Skeletal muscle cell (primary cell): Measurements from ENCODE around the gene MAP3K8.
"Not testable (repeated sequence)": the region's sequence is repeated elsewhere in the genome, so short reads cannot be mapped to it uniquely, and the experiment has no call there.

Experiments used
- DNase-seq: peaks from one replicate; pipeline ENCODE4 v3.0.0-alpha.2; 2010; ENCODE audit warnings: low read depth
- H3K4me3 ChIP-seq: 2 replicates; pipeline ENCODE4 v1.5.1; 2011; ENCODE audit warnings: low read depth, mild to moderate bottlenecking, control low read depth, low read length, moderate library complexity

MAP3K8 gene

DNA sequence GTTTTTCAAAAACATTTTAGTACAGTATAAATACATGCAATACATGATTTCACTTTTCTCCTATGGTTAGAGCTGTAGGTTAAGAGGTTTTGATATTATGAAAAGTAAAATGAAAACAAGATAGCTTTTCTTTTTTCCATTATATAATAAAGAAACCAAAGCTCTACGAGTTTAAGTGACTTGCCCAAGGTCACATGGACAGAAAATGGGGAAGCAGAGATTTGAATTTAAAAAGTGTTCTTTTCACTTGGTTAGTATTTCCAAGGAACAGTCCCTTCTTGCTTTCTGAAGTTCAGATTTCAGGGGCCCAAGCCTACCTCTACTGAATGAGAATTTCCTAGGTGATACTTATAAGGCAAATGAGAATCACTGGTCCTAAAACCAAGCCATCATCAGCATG, 13.2 kb upstream of the MAP3K8 start:
- no peak for DNase-seq
- no peak overlapping the region for H3K4me3 ChIP-seq

DNA sequence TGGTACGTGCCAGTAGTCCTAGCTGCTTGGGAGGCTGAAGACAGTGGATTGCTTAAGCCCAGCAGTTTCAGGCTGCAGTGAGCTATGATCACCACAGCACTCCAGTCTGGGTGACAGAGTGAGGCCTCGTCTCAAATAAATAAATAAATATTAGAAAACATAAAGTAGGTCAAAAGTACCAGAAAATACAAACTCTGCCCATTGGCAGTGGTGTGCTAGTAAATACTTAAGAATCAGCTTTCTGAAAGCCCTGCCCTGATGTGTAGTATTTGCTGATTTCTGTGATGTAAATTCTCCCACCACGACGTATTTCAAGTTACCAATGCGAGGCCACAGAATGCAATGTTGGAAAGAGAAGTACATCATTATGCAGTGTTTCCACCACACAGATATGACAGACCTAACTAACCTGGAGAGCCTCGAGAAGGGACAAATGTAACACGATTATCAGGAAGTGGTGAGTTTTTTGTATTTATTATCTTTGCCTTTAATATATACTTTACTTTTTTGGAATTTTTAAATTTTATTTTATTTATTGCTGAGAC, 11.8 kb upstream of the MAP3K8 start:
- no peak overlapping the region for H3K4me3 ChIP-seq
- DNase-seq = no peak

DNA sequence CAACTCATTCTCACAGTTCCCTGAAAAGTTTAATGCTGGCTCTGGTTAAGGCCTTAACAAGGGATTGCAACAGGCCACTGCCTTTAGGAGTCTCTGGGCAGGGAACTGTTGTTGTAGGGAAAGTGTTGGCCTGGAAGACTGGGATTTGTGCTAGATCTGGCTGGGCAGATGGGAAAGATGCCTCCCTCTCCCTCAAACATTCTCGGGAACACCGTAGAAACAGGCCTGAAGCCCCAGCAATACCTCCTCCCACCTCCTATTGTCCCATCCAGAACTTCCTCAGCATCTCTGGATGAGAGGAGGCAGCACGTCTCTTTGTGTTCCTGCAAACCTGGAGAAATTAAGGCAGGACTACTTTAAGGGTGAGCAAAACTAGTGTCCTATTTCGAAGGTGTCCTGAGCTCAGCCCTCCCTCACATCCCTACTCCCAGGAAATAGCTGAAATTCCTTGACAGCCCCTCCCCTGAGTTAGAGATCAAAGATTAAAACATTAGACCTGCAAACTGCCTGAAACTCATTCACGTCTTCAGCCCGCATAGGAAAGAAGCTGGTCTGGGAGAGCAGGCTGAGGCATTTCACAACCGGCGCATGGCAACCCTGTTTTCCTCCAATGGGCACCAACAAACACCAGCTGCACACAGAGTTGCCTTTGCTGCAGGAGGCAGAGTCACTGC, 10.9 kb upstream of the MAP3K8 start:
- DNase-seq = no peak
- H3K4me3 ChIP-seq = no peak overlapping the region

DNA sequence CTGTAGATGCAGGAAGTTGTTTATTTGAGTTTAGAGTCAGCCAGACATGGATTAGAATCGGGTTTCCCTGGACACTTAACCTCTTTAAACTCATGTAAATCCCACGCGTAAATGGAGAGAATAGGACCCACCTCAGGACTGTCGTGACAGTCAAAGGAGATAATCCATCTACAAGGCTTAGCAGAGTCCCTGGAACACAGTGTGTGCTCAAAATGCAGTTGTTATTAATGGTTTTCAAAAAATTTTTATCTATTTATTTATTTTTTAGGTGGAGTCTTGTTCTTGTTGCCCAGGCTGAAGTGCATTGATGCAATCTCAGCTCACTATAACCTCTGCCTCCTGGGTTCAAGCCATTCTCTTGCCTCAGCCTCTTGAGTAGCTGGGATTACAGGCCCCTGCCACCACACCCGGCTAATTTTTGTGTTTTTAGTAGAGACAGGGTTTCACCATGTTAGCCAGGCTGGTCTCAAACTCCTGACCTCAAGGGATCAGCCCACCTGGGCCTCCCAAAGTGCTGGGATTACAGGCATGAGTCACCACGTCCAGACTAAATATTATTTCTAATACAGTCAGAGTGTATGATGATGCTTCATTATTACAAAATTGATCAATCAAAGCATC, 10.2 kb upstream of the MAP3K8 start:
- not testable (repeated sequence) for DNase-seq, H3K4me3 ChIP-seq

DNA sequence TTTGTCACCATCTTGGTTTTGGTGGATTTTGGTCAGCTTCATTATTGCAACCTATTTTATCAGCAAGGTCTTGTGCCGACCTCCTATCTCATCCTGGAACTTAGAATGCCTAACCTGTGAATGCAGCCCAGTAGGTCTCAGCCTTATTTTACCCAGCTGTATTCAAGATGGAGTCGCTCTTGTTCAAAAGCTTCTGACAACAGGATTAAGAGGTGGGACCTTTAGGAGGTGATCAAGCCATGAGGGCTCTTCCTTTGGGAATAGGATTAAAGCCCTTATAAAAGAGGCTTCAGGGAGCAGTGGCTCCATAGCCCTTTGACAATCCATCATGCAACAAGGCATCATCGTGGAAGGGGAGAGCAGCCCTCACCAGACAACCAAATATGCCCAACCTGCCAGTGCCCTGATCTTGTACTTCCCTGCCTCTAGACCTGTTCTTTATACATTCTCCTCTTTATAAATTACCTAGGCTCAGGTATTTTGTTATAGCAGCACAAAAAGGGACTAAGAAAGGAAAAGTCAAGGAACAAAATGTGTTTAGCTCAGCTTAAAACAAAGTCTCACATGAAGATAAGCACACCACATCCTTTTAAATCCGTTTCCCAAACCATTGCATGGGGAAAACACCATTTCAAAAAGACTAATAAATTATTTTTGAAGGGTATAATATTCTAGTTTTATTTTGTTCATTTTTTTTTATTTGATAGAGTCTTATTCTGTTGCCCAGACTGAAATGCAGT, 8.5 kb upstream of the MAP3K8 start:
- H3K4me3 ChIP-seq = no peak overlapping the region

DNA sequence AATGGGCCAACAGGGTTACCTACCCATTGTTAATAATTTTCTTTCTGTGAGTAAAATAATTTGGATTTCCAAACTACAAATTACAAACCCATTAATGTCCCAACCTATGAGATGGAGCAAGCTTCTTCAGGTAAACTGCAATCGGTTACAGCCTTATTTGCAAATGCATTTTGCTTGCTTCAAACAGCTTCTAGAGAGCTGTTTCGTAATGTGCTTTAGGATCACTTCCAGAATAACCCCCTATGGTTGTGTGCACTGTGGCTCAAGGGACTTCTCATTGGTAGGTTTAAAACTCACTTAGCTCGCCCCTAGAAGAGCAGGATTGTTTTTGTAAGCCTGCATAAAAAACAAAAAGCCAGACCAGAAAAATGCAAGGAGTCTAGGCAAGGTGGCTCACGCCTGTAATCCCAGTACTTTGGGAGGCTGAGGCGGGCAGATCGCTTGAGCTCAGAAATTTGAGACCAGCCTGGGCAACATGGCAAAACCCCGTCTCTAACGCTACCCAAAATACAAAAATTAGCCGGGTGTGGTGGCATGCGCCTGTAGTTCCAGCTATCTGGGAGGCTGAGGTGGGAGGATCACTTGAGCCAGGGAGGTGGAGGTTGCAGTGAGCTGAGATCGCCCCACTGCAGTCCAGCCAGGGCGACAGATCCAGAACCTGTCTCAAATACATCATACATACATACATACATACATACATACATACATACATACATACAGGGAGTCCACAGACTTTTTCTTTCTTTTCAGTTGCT, 3.3 kb upstream of the MAP3K8 start:
- H3K4me3 ChIP-seq = no peak overlapping the region
- DNase-seq = no peak

More for the DNA sequence above, 8.5 kb upstream of the MAP3K8 start:
- no peak for DNase-seq

DNA sequence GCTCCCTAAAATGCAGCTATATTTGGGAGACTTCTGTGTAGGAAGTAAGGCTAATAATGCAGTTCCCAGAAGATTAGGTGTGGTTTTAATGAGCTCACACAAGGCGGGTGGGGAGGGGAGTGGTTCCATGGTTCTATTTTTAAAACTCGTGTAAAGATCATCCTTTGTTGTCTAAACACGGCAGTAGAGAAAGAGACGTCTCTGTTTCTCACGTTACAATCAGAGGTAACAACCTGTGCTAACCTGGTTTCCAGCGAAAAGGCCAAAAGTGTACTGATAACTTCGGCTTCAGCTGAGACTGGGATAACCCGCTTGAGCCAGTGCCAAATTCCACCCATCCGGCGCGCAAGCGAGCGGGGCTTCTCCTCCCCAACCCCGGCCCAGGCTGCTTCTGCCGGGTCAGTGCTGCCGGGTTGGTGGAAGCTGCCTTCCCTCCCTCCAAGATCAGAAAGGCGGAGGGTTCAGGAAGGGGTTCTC, 2.5 kb upstream of the MAP3K8 start:
- DNase-seq = no peak
- H3K4me3 ChIP-seq = no peak overlapping the region

DNA sequence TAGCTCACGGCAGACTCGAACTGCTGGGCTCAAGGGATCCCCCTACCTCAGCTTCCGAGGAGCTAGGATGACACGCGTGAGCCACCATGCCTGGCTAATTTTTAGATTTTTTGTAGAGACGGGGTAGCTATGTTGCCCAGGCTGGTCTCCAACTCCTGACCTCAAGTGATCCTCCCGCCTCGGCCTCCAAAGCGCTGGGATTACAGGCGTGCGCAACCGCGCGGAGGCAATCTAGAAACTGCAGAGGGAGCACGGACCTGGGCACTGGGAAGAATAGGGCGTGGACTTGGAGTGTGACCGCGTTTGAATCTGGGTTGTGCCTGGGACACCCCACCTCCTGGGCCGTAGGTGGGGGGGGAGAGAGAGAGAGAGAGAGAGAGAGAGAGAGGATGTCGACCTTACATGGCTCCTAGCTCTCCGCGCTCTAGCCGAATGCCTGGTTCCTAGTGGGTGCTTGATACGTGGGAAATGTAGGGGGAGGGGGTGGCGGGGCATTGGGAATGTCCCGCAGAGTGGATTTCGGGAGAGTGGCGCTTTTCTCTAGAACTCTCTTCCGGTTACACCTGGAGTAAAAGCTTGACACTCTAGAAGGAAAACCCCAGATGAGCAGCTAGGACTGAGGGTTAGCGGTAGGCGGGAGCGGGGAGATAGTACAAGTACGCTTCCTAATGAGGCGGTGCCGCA, 1.2 kb upstream of the MAP3K8 start:
- DNase-seq = no peak
- peak overlapping the region; percentile 80 for H3K4me3 ChIP-seq

DNA sequence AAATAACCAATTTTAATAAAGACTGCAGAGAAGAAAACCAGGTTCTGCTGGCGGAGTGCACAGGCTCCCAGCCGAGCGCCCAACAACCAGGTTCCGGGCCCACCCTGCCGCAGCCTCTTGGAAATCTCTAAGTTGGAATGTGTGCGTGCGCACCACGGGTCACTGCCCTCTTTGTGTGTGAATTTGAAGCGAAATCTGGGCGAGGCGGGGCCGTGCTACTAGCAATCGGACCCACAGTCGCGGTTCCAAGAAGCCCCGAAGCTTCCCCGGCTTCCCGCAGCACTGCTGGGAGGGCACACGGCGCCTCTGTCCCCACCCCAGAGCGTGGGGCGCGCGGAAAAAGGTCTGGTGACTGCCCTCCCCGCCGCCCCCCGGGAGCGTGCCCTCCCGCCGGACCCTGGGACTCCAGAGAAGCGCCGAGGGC, 666 bp upstream of the MAP3K8 start:
- no peak for DNase-seq
- H3K4me3 ChIP-seq = peak overlapping the region; percentile 80

DNA sequence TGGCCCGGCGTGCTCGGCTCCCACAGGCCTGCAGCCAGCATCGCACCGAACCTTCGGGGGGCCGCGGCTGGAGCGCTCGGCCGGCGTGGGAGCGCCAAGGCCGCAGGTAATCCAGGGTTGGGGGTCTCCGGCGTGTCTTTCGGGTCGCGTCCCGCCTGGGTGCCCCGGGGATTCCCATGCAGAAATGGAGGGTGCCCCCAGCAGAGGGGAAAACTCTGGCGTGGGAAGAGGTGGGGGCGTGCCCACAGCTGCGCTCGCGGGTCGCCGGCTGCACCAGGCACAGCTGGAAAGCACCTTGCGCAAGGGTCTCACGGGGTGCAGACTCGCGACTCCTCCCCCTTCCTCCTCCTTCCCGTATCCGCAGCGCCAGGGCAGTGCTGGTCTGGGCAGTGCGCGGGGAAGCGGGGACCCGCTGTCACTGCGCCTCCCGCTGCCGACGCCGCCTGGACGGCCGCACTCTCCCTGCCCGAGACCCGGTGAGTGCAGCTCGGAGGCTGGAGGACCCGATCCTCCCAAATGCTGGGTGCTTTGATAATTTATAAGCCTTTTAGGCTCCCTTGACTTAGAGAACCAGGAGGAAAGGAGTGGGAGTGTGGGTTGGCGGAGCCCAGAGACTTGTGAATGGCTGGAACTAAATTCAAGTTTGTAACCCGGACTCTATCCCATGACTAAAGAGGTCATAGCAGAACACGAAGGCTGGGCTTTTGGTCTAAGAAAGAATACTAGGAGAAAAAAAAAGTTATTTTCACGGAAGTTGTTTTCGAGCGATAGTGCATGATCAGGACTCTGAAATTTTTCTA, 489 bp downstream of the MAP3K8 start:
- H3K4me3 ChIP-seq = peak overlapping the region; percentile 80
- no peak for DNase-seq

DNA sequence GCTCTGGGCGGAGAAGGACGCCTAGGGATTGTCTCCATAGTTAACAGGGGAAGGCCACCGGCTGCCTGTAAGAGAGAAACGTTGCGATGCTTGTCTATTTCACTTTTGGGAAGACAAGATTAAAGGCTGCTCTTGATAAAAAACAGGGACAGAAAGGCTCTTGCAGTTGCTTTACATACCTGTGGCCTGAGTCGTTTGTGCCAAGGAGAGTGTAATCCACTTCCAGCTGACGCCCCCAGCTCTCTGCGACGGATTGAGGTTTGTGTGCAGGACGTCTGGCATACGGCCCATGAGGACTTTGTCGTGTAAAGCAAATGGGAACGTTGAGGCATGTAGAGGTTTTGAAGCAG, 1.1 kb downstream of the MAP3K8 start:
- DNase-seq = no peak
- peak overlapping the region; percentile 80 for H3K4me3 ChIP-seq

DNA sequence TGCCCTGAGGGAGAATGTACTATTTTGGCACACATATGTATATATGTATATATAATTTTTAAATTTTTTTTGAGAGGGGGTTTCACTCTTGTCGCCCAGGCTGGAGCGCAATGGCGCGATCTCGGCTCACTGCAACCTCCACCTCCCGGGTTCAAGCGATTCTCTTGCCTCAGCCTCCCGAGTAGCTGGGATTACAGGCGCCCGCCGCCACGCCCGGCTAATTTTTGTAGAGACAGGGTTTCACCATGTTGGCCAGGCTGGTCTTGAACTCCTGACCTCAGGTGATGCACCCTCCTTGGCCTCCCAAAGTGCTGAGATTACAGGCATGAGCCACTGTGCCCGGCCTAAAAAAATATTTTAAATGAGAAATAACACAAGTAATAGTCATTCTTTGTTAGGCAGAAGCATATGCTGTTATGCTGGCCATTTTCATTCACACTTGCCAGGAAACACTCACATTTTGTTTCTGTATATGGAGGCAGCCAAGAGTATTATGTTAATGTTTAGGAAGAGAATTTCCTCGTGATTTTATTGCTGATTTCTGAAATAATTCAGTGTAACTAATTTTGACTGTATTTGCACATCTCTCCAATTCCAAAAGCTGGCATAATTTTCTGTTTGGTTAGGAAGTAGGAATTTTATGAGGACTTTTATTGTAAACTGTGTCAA, 1.6 kb downstream of the MAP3K8 start:
- DNase-seq = not testable (repeated sequence)
- H3K4me3 ChIP-seq = peak overlapping the region; percentile 80

DNA sequence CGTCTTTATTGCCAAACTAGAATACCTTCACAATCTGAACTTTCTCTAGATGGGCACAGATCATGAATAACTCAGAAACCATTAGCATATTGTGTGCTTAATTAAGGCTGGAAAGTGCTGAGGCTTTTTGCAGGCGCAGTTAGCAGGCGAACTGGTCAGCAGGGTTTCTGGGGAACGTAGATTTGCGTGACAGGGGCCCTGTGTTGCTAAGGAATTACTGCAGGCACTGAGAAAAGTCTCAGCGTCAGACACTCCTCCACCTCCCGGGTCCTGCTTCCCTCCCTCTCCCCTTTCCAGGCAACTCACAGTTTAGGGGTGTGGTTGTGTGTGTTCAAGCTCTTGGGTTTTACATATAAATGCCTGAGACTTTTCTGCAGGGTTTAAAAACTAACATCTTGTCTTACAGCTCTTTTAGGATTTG, 2.2 kb downstream of the MAP3K8 start:
- peak overlapping the region; percentile 0 for H3K4me3 ChIP-seq
- DNase-seq = no peak

DNA sequence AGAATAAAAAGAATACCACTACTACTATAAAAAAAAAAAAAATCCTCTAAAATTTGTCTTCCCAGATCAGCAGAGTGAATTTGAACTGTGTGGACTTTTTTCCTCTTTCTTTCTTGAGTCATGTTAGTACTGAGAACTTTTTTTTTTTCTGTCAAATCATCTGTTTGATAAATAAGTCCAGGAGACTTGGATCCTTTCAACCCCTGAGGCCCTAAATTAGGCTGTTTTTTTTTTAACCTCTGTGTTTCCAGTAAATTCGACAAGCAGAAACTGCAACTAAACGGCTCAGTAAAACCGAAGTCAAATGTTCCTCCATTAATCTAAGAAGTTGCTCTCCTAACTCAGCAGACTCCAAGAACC, 2.7 kb downstream of the MAP3K8 start:
- no peak for DNase-seq
- H3K4me3 ChIP-seq = no peak overlapping the region

DNA sequence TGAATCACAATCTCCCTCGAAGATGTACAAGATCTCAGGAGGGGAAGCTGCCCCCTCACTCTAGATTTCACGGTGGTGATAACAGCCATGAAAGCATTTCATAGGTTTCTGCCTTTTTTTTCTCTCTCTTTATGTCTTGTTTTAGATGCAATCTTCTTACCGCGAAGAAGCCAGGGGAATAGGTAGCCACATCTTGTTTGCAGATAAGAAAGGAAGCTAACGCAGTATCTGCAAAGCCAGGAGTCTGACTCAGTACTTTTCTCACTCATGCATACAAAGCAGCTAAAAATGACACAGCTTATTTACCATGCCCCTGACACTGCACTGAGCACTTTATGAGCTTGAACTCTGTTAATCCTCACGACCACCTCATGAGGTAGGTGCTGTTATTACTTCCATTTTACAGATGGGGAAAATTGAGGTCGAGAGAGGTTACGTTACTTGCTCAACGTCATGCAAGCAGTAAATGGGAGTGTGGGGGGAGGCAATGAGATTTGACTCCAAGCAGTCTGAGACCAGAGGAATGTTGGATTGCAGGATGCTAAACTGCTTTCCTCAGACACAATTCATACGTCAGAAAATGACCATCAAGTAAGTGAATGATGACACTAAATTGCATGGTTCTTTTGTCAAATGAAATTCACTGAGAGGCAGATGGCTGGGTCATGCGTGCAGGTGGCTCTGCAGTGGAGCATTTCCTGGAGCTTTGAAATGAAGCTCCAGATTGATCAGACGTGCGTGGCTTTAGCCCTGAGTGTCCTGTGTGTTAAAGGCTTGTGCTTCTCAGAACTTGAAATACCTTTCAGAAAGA, 3.3 kb downstream of the MAP3K8 start:
- DNase-seq = no peak

DNA sequence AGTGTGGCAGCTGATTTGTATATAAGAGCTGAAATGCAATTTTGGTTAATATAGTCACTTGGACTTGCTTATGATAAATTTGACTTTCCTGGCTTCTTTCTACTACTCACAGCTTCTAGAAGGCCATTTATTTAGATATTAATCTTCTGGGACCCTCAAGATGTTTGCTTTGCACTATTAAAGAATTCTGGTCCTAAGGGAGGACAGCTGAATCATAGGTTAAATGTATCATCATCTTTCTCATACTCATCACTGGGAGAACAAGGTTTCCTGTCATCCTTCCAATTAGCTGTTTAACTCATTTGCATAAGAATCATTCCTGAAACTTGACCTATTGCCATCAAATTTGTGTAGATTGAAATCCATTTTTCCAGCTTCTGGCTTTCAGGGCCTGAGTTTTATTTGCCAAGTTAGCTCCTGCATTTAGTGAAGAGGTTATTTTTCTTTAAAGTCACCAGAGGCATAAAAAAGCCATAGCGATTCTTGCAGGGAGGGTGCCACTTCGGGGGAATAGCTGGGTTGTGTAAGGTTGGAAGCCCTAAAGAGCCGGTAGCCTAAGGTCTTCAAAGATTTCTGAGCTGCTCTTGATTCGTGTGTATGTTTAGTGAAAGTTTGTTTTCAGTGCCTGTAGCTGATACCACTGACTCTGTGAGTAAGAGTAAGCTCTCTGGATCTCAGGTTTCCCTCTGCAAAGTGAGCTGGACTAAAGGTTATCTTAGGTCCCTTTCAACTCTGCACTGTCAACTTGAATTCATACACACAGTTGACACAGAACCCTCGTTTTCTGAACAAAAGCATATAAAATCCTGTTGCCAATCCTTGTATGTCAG, 4.3 kb downstream of the MAP3K8 start:
- H3K4me3 ChIP-seq = no peak overlapping the region
- no peak for DNase-seq

More for the DNA sequence above, 3.3 kb downstream of the MAP3K8 start:
- peak overlapping the region; percentile 13 for H3K4me3 ChIP-seq
